ENCODE results near the gene C10orf90.

DNA sequence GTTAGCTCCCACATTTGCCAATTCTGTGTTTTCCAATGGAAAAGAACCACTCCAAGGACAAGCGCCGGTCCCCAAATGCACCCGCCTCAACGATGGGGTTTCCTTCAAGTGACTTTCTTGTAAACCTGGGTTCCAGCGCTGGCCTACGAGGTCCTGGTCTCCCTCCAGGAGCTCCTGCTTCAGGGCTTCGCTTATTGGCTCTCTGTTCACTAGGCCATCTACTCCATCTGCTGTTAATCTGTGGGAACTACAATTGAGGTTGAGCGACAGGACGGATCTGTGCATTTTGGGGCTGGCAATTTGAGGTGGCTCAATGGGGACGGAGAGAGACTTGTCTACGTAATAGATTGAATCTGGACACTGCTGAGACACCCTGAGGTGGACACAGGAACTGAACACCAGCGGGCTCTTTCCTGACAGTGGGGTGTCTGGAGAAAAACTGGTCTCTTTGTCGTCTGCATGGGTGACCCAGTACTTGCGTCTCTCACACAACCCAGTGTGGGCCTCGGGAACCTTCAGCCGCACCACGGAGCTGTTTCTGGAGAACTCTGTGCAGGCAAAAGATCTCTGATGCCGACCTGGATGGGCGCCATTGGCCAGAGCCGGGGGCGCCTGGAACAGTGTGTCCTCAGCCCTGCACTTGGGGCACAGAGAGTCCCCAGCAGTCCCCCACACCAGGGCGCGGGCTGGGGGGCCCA is 166.3 kb downstream of the C10orf90 start:
- TF ChIP-seq PATZ1 (CRISPR knock-in tag; IDR thresholded peaks at IDR 0.05; ENCODE audit: borderline replicate concordance), result no peak
- TF ChIP-seq ZNF70 (CRISPR knock-in tag; IDR thresholded peaks at IDR 0.05), result no peak
- no peak for TF ChIP-seq OSR1 (CRISPR knock-in tag; IDR thresholded peaks at IDR 0.05)
- TF ChIP-seq ZFP30 (CRISPR knock-in tag; IDR thresholded peaks at IDR 0.05), result no peak
- TF ChIP-seq ISL1 (CRISPR knock-in tag; IDR thresholded peaks at IDR 0.05), result no peak
- TF ChIP-seq CSDC2 (CRISPR knock-in tag; IDR thresholded peaks at IDR 0.05), result no peak
- TF ChIP-seq ZNF565 (CRISPR knock-in tag; conservative IDR thresholded peaks at IDR 0.05; ENCODE audit: low read depth), result no peak
